Right lobe of liver (tissue), 6 donors: Measurements from ENCODE around the gene PDE4A. TPM values are rescaled to one million over a fixed set of nuclear protein-coding genes. Genes with fewer than 3 reads are reported as not detected.

ENCODE experiments used
- ATAC-seq, 4 donors: fragments of 200-7000 bp; cut with Tn5 transposase; one replicate each; pipeline ENCODE4 v1.9.1; 2020; ENCODE audit warnings: mild to moderate bottlenecking in 4 of 4, moderate library complexity in 4 of 4
- DNase-seq, 3 donors: peaks; one replicate each; pipeline ENCODE4 v3.0.0-alpha.2; 2020
- H3K27ac ChIP-seq, 3 donors: fragments of 200-600 bp; one replicate each; pipeline ENCODE4 v1.8.0; 2022
- H3K27me3 ChIP-seq, 2 donors: fragments of 200-600 bp; one replicate each; pipeline ENCODE4 v1.8.0; 2022
- H3K36me3 ChIP-seq, 4 donors: fragments of 200-600 bp; sonication (generic) in 1 of 4; one replicate each; pipeline versions ENCODE4 v1.5.1 to v1.8.0; 2017 to 2022; ENCODE audit warnings: control low read depth in 1 of 4
- H3K4me1 ChIP-seq, 4 donors: fragments of 200-600 bp; sonication (generic) in 1 of 4; one replicate each; pipeline versions ENCODE4 v1.5.1 to v1.8.0; 2017 to 2022; ENCODE audit warnings: control low read depth in 1 of 4
- H3K4me3 ChIP-seq, 3 donors: fragments of 200-600 bp; one replicate each; pipeline ENCODE4 v1.8.0; 2022
- H3K9me3 ChIP-seq, 4 donors: fragments of 200-600 bp; sonication (generic) in 1 of 4; one replicate each; pipeline versions ENCODE4 v1.5.1 to v1.8.0; 2017 to 2022; ENCODE audit warnings: control low read depth in 1 of 4
- CTCF ChIP-seq, 4 donors: fragments of 200-600 bp in 3 of 4; fragments of 450-650 bp in 1 of 4; IDR thresholded peaks; one replicate each; pipeline versions ENCODE4 v1.5.1 to v1.8.0; 2016 to 2022; ENCODE audit warnings: antibody characterized with exemption in 4 of 4, mild to moderate bottlenecking in 2 of 4
- POLR2A ChIP-seq: fragments of 450-650 bp; IDR thresholded peaks from one replicate; pipeline ENCODE4 v1.6.1; 2017; ENCODE audit warnings: antibody characterized with exemption, mild to moderate bottlenecking
- WGBS: methylation state at CpG from one replicate; pipeline ENCODE4 v1.1.6; 2018; ENCODE audit warnings: low coverage, low lambda C conversion rate; ENCODE audit not compliant: insufficient coverage; ENCODE audit errors: missing lambda C conversion rate; 5-methylcytosine and 5-hydroxymethylcytosine counted together
- intact Hi-C, 2 donors: fragments of 100-400 bp; cut with DNase I; formaldehyde crosslinking; loops; one replicate each; pipeline versions ENCODE4 v1.11.2 to v1.14.1; 2022
- total RNA-seq, 6 experiments: library from RNA; depleted of rRNA in 2 of 6; stranded (reverse); fragments of >200 nt in 2 of 6; fragmentation: NEBNext Ultra II Directional in 3 of 6; extraction: Animal tissue kit (Norgen Biotek cat#: 25700) in 3 of 6; gene quantifications; one replicate each; pipeline versions ENCODE4 v1.1.0 to v1.2.4, GENCODE V29; 2016 to 2023
- donor health status: DM: no; HTN: yes; CAD: no.
- donor health status: DM: no; HTN: no; CAD: no.
- donor health status: DM: no; HTN: no; CAD: no.
- donor health status: DM: no; HTN: yes; CAD: no.
- donor health status: DM: no; HTN: yes; CAD: no.

Gene PDE4A
- total RNA-seq, 6 experiments from 2014 or later, result 1.2 to 5.8 (median 2.7) TPM

GRCh38 chr19:10499550-10500246 lies 79.4 kb downstream of the PDE4A start:
- H3K9me3 ChIP-seq, result no peaks in the 10 kb centered on the region
- TF ChIP-seq CTCF (IDR thresholded peaks at IDR 0.05) (no peak), POLR2A (no peak)
- WGBS, result 33% methylated on average over 5 of the region's 24 CpGs
- peaks cover 0 to 45% (median 20%) of the 10 kb centered on the region in 4 donors for H3K4me1 ChIP-seq
- H3K27me3 ChIP-seq, result no peaks in the 10 kb centered on the region
- DNase-seq (peak in 2 of 3 donors; percentile 76 to 84), ATAC-seq (peak in 1 of 4 donors; percentile 15)
- peaks cover 0 to 33% (median 8%) of the 10 kb centered on the region in 4 donors for H3K36me3 ChIP-seq
- H3K27ac ChIP-seq, result peak overlapping the region in 1 of 3 donors; percentile 75
- intact Hi-C loops, result no loop called here
- peak overlapping the region in 1 of 3 donors; percentile 1 for H3K4me3 ChIP-seq

- Histone ChIP-seq H3K36me3 (peaks cover 0 to 28% (median 7%) of the 10 kb centered on the region in 4 donors), H3K4me3 (no peak overlapping the region), H3K27ac (peak overlapping the region in 1 of 3 donors; percentile 75), H3K9me3 (no peaks in the 10 kb centered on the region), H3K27me3 (no peaks in the 10 kb centered on the region), H3K4me1 (peaks cover 0 to 45% (median 20%) of the 10 kb centered on the region in 4 donors)
- intact Hi-C loops, result no loop called here
- no peak for ATAC-seq
- WGBS, result 61% methylated on average over 2 of the region's 2 CpGs
- no peak for DNase-seq
- no peak for TF ChIP-seq POLR2A
Observed at GRCh38 chr19:10500247-10500592, 79.9 kb downstream of the PDE4A start.

GRCh38 chr19:10501971-10502523 lies 81.7 kb downstream of the PDE4A start:
- ATAC-seq, result peak; percentile 72 to 85 (median 76)
- H3K4me1 ChIP-seq, result peaks cover 0 to 45% (median 20%) of the 10 kb centered on the region in 4 donors
- WGBS, result 0% methylated on average over 20 of the region's 35 CpGs

GRCh38 chr19:10502524-10503001 lies 82.2 kb downstream of the PDE4A start:
- Histone ChIP-seq H3K4me3 (peak overlapping the region; percentile 91 to 100 (median 92)), H3K4me1 (peaks cover 0 to 42% (median 20%) of the 10 kb centered on the region in 4 donors), H3K27me3 (no peaks in the 10 kb centered on the region), H3K36me3 (peaks cover 0 to 11% (median 0%) of the 10 kb centered on the region in 4 donors), H3K9me3 (no peaks in the 10 kb centered on the region), H3K27ac (peak overlapping the region; percentile 98 to 99 (median 98))
- DNase-seq (peak; percentile 95 to 96 (median 96)), ATAC-seq (peak; percentile 78 to 89 (median 82))
- TF ChIP-seq CTCF (IDR thresholded peaks at IDR 0.05) (peak in 1 of 4 donors; percentile 1), POLR2A (peak; percentile 95)
- intact Hi-C loops, result no loop called here
- WGBS, result no CpG with 5 or more reads among the region's 65 CpGs

More at GRCh38 chr19:10501971-10502523, 81.7 kb downstream of the PDE4A start:
- peak overlapping the region; percentile 98 to 99 (median 98) for H3K27ac ChIP-seq
- H3K4me3 ChIP-seq, result peak overlapping the region; percentile 91 to 100 (median 92)
- TF ChIP-seq POLR2A (no peak), CTCF (IDR thresholded peaks at IDR 0.05) (peak in 1 of 4 donors; percentile 6)
- peaks cover 0 to 11% (median 0%) of the 10 kb centered on the region in 4 donors for H3K36me3 ChIP-seq
- intact Hi-C loops, result no loop called here
- H3K27me3 ChIP-seq, result no peaks in the 10 kb centered on the region
- DNase-seq, result peak; percentile 97 to 99 (median 98)
- H3K9me3 ChIP-seq, result no peaks in the 10 kb centered on the region
